ENCODE results near the gene PHRF1. TPM values are rescaled to one million over a fixed set of nuclear protein-coding genes. Genes with fewer than 3 reads are reported as not detected.

The PHRF1 gene
- total and polyA plus RNA-seq, 9 of the 15 experiments (the other 6 are each of a cell fraction or from before 2014, with no cell fraction given), result 0.07 to 37.2 (median 7.7) TPM

- TF ChIP-seq TFE3 (CRISPR knock-in tag; IDR thresholded peaks at IDR 0.05) (no peak), ASH1L (IDR thresholded peaks at IDR 0.05; ENCODE audit: borderline replicate concordance, low read depth, partially characterized antibody) (peak; percentile 71), ETV1 (tag; conservative IDR thresholded peaks at IDR 0.05; ENCODE audit: low read depth) (no peak), SMAD4 (CRISPR knock-in tag; conservative IDR thresholded peaks at IDR 0.05) (0 out of 2 replicates have a peak, but pooled peaks have one; percentile 24), CSDE1 (IDR thresholded peaks at IDR 0.05) (no peak), NCOA4 (IDR thresholded peaks at IDR 0.05; ENCODE audit: partially characterized antibody) (no peak), PBX2 (CRISPR knock-in tag; IDR thresholded peaks at IDR 0.05; ENCODE audit: low read depth) (peak; percentile 96), PBX2 (tag; conservative IDR thresholded peaks at IDR 0.05; ENCODE audit: low read depth) (peak; percentile 86), ZNF263 (CRISPR knock-in tag; IDR thresholded peaks at IDR 0.05; ENCODE audit: borderline replicate concordance) (no peak), ZFX (CRISPR knock-in tag; IDR thresholded peaks at IDR 0.05) (peak; percentile 86), ZNF644 (tag; IDR thresholded peaks at IDR 0.05; ENCODE audit: low read depth) (no peak), SP2 (IDR thresholded peaks at IDR 0.05; ENCODE audit: extremely low read depth, low read depth, low read length, poor library complexity, severe bottlenecking) (peak; percentile 91), HOXB6 (CRISPR knock-in tag; IDR thresholded peaks at IDR 0.05; ENCODE audit: borderline replicate concordance) (no peak), ZBTB1 (CRISPR knock-in tag; IDR thresholded peaks at IDR 0.05; ENCODE audit: borderline replicate concordance, low read depth) (peak; percentile 68; the same call in 1 of the 2 replicates), E2F8 (IDR thresholded peaks at IDR 0.05; ENCODE audit: low read depth, partially characterized antibody) (no peak), ATF7 (IDR thresholded peaks at IDR 0.05) (peak; percentile 46; the same call in 1 of the 2 replicates), ZFP1 (CRISPR knock-in tag; IDR thresholded peaks at IDR 0.05) (no peak)
These were observed 40.5 kb upstream of the PHRF1 start, which contains the start of gene HRAS (continued) for GRCh38 chr11:535519-536454.

Measured in K562 (cell line).